GDM1 (cell line): Measurements from ENCODE around the gene MPHOSPH9.
A peak's percentile ranks its signal among the peaks of the same experiment; 100 is the strongest.
"Not testable (repeated sequence)": the region's sequence is repeated elsewhere in the genome, so short reads cannot be mapped to it uniquely, and the experiment has no call there.

Experiments used
- DNase-seq: peaks from one replicate; lab custom pipeline; 2025; lab: John Stamatoyannopoulos, UW

Gene MPHOSPH9

GRCh38 chr12:123254853-123255446 is 22.0 kb upstream of the MPHOSPH9 start:
- DNase-seq, result no peak

GRCh38 chr12:123253641-123254459 is 20.9 kb upstream of the MPHOSPH9 start:
- no peak for DNase-seq

GRCh38 chr12:123252365-123252764 is 19.4 kb upstream of the MPHOSPH9 start:
- DNase-seq, result not testable (repeated sequence)

- no peak for DNase-seq
Observed at GRCh38 chr12:123251403-123252076, 18.6 kb upstream of the MPHOSPH9 start.

GRCh38 chr12:123250471-123251383 is 17.8 kb upstream of the MPHOSPH9 start:
- DNase-seq, result no peak

GRCh38 chr12:123248996-123249741 is 16.2 kb upstream of the MPHOSPH9 start:
- not testable (repeated sequence) for DNase-seq

GRCh38 chr12:123248129-123248528 is 15.2 kb upstream of the MPHOSPH9 start:
- DNase-seq, result not testable (repeated sequence)

GRCh38 chr12:123245678-123246077 is 12.7 kb upstream of the MPHOSPH9 start:
- no peak for DNase-seq

GRCh38 chr12:123243671-123244262 is 10.8 kb upstream of the MPHOSPH9 start:
- DNase-seq, result no peak

GRCh38 chr12:123242116-123242904 is 9.4 kb upstream of the MPHOSPH9 start:
- no peak for DNase-seq

GRCh38 chr12:123238961-123239360 is 6.0 kb upstream of the MPHOSPH9 start:
- DNase-seq, result no peak

- no peak for DNase-seq
Observed at GRCh38 chr12:123238330-123238682, 5.4 kb upstream of the MPHOSPH9 start.

- DNase-seq, result peak; percentile 17
Observed at GRCh38 chr12:123237646-123238329, 4.8 kb upstream of the MPHOSPH9 start.

- DNase-seq, result no peak
Observed at GRCh38 chr12:123233505-123234308, 766 bp upstream of the MPHOSPH9 start.

- no peak for DNase-seq
Observed at GRCh38 chr12:123232472-123232806, 502 bp downstream of the MPHOSPH9 start.

GRCh38 chr12:123231931-123232330 is 1.0 kb downstream of the MPHOSPH9 start:
- DNase-seq, result no peak

GRCh38 chr12:123229051-123229450 is 3.9 kb downstream of the MPHOSPH9 start:
- DNase-seq, result no peak

- DNase-seq, result no peak
Observed at GRCh38 chr12:123227581-123228258, 5.2 kb downstream of the MPHOSPH9 start.
